ENCODE results near the gene NUTM2D.
"Not testable (repeated sequence)": the region's sequence is repeated elsewhere in the genome, so short reads cannot be mapped to it uniquely, and the experiment has no call there.

NUTM2D gene

GRCh38 chr10:87407516-87408467 is 50.2 kb downstream of the NUTM2D start:
- not testable (repeated sequence) for H3K79me2 ChIP-seq (ENCODE audit: low read length); H3K9me3 ChIP-seq (replicated peaks; ENCODE audit: insufficient read depth, low read length); H3K27me3 ChIP-seq (replicated peaks; ENCODE audit: insufficient read depth, low read length); H3K4me3 ChIP-seq (ENCODE audit: low read length); H4K20me1 ChIP-seq (ENCODE audit: insufficient read depth, low read length); H3K4me1 ChIP-seq (ENCODE audit: low read length); H2AFZ ChIP-seq (ENCODE audit: low read length); H3F3A ChIP-seq (ENCODE audit: insufficient read depth, low read length); H3K4me2 ChIP-seq (ENCODE audit: low read depth, low read length); H3K36me3 ChIP-seq (replicated peaks; ENCODE audit: insufficient read depth, low read length); H3K9me2 ChIP-seq (replicated peaks; ENCODE audit: insufficient read depth, low read length); H3K9ac ChIP-seq (ENCODE audit: low read length); H3K27ac ChIP-seq (ENCODE audit: low read length); DNase-seq

GRCh38 chr10:87413921-87414320 is 56.4 kb downstream of the NUTM2D start:
- H3K79me2 ChIP-seq (ENCODE audit: low read length); H3K4me3 ChIP-seq (ENCODE audit: low read length); H3K4me2 ChIP-seq (ENCODE audit: low read depth, low read length); DNase-seq; H3K36me3 ChIP-seq (replicated peaks; ENCODE audit: insufficient read depth, low read length); H4K20me1 ChIP-seq (ENCODE audit: insufficient read depth, low read length); H3K27ac ChIP-seq (ENCODE audit: low read length); H3K9me2 ChIP-seq (replicated peaks; ENCODE audit: insufficient read depth, low read length); H3K9ac ChIP-seq (ENCODE audit: low read length); H2AFZ ChIP-seq (ENCODE audit: low read length); H3K27me3 ChIP-seq (replicated peaks; ENCODE audit: insufficient read depth, low read length); H3K4me1 ChIP-seq (ENCODE audit: low read length); H3F3A ChIP-seq (ENCODE audit: insufficient read depth, low read length); H3K9me3 ChIP-seq (replicated peaks; ENCODE audit: insufficient read depth, low read length): not testable (repeated sequence)
